Measurements from ENCODE around the gene TP53AIP1.
"Not testable (repeated sequence)": the region's sequence is repeated elsewhere in the genome, so short reads cannot be mapped to it uniquely, and the experiment has no call there.

The TP53AIP1 gene

DNA sequence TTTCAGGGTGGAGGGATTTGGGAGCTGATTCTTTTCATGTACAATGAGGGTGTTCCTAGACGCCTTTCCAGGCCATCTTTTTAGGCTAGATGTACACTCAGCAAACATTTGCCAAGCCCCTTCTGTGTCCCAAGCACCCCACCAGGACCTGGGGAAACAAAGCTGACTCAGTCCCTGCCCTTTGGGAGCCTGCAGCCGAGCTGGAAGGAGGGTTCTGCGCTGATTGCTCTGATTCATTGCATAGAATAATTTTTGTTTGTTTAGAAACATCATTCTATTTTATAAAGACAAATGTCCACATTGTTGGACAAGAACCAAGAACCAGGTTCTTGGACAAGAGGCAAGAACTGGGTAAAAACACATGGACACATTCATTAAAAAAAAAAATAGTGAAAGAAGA is 16.7 kb downstream of the TP53AIP1 start:
- no peak for DNase-seq (ENCODE audit: low read depth in 2 of 2)

DNA sequence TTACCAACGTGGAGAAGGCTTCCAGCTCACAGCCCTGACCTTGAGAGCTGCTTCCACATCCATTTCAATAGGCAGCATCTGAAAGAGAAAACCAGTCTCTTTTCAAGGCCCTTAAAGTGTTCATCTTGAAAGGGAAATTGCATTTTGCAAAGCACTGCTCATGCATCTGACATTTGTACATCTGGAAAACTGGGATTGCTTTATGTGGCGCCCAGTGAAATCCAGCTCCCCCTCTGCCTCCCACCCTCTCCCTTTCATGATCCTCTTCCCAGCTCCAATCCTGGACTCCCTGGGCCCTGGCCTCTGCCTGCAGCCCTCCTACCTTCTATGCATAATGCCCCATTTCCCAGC is 17.4 kb downstream of the TP53AIP1 start:
- DNase-seq (ENCODE audit: low read depth in 2 of 2), result no peak

DNA sequence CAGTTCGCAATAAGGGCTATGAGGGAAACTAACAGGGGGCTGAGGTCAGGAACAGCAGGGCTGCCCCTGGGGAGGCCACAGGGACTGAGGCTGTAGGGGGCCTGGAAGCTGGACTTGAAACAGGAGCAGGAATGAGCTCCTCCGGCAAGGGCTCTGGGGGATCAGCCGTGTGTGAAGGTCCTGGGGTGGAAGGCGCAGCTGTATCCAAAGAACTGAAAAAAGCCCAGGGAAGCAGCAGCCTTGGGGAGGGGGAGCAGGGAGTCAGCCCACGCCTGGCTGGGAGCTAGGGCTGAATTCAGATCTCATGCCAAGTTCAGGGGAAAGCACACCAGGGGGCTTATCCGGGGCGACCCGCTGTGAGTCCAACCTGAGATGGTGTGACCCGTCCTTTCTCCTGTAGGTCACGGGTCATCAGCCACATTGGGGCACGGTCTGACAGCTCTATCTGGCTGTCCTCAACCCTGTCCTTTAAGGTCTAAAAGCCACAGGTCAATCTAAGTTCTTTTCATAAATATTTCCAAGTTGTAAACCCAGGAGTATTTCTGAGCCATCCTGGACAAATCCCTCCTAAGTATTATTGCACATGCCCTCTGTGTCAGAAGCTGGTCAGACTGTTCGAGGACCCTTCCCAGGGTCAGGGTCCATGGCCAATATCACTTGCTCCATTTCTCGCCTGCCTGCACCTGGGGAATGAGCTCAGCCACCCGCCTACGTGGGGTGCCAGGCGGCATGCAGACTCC is 18.0 kb downstream of the TP53AIP1 start:
- no peak for DNase-seq (ENCODE audit: low read depth in 2 of 2)

DNA sequence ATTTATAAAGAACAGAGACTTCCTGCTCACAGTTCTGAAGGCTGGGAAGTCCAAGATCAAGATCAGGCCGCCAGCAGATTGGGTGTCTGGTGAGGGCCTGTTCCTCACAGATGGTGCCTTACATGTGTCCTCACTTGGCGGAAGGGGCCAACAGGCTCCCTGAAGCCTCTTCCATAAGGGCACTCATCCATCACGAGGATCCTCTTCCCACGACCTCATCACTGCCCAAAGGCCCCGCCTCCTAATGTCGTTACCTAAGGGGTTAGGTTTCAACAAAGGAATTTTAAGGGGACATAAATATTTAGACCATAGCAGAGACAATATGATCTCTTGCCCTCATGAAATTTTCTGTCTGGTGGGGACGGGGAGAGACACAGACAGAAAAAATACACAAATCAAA is 18.6 kb downstream of the TP53AIP1 start:
- DNase-seq (ENCODE audit: low read depth in 2 of 2), result no peak

DNA sequence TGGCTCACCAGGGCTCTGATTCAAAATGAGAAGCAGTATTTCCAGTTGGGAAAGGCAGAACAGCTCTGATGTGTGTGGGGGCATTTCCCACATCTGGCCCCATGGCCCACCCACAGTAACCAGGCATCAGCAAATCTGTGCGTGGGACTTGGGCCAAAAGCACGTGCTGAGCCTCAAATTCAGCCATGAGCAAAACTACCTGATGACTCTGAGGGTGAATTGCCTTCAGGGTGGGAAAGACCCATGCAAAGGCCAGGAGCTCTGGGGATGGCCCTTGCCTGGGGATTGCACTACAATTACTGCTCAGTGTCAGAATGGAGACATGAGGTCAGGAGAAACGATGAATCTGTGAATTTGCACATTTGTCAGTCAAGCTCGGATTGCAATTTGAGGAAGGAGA is 20.9 kb downstream of the TP53AIP1 start:
- DNase-seq (ENCODE audit: low read depth in 2 of 2), result no peak

DNA sequence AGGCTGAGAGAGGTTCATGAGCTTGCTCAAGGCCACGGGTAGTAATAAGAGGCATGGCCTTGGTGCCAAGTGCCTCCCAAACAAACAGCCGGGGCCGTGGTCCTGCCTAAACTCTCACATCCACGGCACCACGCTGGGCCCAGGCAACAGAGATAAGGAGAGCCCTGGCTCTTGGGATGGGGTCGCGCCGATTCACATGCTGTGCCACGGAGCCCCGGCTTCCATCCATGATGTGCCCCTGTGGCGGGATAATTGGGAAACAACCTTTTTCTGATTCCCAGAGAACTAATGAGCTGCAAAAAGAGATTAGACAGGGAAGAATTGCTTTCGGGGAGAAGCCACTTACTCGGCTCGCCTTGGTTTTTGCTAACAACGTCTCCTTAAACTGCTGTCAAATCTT is 22.0 kb downstream of the TP53AIP1 start:
- DNase-seq (ENCODE audit: low read depth in 2 of 2), result no peak

DNA sequence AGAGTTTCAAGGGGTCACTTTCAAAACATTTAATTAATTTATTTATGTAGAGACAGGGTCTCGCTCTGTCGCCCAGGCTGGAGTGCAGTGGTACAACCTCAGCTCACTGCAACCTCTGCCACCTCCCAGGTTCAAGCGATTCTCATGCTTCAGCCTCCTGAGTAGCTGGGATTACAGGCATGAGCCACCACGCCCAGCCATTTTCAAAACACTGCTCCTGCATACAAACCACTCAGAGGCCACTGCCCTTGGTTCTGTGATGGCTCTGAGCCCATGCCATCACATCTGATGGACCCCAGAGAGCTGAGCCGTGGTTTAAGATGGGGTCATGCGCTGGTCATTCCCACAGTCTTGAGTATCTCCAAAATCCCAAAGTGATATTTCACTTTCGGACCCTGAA is 23.0 kb downstream of the TP53AIP1 start:
- DNase-seq (ENCODE audit: low read depth in 2 of 2), result not testable (repeated sequence)

DNA sequence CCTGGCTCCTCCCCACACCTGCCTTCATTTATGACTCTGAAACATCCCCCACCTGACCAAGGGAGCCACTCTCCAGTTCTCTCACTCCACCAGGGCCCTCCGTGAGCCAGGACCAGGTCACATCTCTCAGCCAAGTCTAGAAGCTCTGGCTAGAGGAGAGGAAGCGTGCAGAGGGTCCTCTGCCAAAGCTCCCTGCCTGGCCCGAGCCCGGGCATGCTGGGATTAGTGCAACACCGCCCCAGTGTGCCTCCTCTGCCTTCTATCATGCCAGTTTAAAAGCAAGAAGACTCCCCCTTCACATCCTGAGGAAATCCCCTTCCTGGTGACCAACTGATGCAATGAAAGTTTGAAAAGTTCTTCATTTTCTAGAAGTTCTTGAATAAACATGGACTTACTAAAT is 23.5 kb downstream of the TP53AIP1 start:
- DNase-seq (ENCODE audit: low read depth in 2 of 2), result no peak

DNA sequence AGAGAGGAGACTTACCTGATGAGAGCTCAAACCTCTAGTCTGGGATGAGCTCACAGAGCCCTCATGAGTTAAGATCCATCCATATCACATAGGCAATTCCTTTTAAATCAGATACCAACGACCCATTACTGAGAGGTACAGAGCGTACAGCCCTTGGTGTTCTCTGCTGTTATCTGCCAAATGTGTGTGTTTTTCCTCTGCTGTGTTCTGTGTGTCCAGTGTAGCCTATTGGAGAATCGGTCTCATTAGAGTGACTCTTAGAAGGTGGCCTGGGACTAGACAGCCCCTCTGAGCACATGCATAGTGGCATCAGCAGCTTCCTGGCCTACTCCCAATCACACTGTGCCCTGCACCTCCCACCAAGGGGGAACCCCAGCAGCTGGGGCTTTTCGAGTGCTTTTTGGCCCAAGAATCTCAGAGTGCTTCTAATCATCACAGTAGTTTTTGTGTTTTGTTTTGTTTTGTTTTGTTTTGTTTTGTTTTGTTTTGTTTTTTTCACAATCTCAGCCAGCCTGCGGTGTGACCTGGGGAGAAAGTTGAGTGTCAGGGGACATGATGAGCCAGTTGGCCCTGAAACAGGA is 25.4 kb downstream of the TP53AIP1 start:
- no peak for DNase-seq (ENCODE audit: low read depth in 2 of 2)

DNA sequence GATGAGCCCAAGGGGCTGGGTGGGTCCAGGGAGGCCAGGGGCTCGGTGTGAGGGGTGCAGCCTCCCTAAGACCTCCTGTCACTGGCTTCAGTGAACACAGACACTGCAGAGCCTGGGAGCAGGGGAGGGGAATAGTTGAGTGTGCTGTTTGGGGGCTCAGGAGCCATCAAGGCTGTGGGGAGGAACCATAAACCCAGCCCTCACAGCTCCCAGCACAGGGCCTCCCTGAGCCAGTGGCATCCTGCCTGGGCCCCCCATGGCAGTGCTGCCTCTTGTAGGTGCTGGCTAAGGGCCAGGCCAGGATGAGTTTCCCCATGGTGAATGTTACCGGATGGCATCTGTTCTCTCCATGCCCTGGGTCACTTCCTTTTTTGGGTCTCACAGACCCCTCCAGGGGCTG is 26.0 kb downstream of the TP53AIP1 start:
- no peak for DNase-seq (ENCODE audit: low read depth in 2 of 2)

DNA sequence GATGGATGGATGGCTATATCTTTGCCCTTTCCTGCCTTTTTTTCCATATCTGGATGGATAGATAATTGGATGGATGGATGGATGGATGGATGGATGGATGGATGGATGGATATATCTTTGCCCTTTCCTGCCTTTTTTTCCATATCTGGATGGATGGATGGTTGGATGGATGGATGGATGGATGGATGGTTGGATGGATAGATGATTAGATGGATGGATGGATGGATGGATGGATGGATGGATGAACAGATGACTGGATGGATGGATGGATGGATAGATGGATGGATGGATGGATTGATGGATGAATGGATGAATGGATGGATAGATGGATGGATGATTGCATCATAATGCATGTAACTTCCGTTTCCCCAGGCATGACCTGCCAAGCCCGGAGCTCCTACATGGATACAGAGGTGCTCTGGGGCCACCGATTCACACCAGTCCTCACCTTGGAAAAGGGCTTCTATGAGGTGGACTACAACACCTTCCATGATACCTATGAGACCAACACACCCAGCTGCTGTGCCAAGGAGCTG is 26.6 kb downstream of the TP53AIP1 start:
- DNase-seq (ENCODE audit: low read depth in 2 of 2), result no peak

DNA sequence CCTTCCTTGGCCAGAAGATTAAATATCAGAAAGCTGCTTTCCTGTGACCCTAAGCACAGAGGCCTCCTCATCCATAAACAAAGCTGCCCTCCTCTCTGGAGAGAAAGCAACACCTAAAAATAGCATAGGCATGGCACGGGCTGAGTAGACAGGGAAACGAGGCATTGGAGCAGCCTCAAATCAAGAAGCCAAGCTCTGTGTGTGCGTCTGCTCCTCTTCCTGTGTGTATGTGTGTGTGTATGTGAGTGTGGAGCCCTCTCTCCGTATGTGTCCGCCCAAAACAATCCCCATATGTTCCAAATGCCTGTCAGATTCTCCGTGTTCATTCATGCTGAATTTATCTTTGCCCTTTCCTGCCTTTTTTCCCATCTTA is 27.5 kb downstream of the TP53AIP1 start:
- DNase-seq (ENCODE audit: low read depth in 2 of 2), result no peak

DNA sequence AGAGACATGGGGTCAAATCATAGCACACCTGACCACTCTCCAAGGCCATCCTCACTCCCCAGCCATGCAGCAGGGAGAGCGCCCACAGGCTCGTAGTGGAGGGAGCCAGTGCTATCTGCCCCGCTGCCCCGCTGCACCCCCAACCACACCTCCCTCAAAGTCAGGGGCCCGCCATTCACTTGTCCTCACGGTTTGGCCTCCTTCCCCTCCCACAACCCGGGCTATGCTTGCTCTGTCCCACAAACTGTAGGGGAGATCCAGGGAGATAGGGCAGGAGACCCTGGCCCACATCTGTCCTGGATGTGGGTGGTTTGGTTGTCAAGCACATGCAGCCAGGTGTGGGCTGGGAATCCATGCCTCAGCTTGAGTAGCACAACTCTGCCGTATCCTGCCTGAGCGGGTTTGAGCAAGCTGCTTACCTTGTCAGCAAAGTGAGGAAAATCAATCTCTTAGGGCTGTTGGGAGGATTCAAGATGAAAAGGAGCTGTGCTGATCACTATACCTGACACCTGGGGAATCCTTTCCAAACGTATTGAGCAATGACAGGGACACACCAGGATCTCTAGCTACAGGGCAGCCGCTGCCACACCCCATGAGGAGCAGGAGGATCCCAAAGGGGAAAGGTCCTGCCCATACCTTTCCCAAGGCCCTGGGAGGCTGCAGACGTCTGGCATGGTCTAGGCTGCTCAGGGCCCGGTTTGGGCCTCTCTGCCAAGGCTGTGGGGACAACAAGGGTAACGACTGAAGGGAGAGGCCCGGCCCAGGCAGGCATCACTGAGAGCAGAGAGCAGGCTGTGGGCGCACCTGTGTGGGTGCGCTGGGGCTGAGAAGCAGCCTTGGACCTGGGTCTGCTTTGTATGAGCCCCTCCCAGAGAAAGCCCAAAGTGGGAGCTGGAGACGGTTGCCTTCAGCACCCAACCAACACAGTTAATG is 28.2 kb downstream of the TP53AIP1 start:
- DNase-seq (ENCODE audit: low read depth in 2 of 2), result no peak

DNA sequence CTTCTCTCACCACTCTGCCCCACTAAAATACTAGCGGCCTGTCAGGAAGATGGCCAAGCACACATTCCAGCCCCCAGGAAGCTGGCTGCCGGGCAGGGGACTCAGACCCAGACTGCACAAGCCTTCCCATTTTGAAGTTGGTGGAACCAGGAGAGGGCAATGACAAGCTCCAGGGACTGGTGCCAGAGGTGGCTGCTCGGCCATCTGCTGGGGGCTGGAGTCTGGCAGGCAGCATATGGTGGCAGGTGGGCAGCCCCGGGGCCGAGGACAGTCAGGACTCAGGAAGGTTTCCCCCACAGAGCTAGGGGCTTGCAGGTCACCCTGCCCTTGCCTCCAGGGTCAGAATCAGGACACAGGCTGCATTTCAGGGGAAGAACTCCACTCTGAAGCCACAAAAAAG is 28.9 kb downstream of the TP53AIP1 start:
- no peak for DNase-seq (ENCODE audit: low read depth in 2 of 2)

DNA sequence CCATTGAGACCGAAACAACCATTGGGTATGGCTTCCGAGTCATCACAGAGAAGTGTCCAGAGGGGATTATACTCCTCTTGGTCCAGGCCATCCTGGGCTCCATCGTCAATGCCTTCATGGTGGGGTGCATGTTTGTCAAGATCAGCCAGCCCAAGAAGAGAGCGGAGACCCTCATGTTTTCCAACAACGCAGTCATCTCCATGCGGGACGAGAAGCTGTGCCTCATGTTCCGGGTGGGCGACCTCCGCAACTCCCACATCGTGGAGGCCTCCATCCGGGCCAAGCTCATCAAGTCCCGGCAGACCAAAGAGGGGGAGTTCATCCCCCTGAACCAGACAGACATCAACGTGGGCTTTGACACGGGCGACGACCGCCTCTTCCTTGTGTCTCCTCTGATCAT is 31.0 kb downstream of the TP53AIP1 start:
- DNase-seq (ENCODE audit: low read depth in 2 of 2), result no peak

DNA sequence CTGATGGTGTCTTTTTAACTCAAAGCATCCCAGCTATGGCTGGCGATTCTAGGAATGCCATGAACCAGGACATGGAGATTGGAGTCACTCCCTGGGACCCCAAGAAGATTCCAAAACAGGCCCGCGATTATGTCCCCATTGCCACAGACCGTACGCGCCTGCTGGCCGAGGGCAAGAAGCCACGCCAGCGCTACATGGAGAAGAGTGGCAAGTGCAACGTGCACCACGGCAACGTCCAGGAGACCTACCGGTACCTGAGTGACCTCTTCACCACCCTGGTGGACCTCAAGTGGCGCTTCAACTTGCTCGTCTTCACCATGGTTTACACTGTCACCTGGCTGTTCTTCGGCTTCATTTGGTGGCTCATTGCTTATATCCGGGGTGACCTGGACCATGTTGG is 31.4 kb downstream of the TP53AIP1 start:
- DNase-seq (ENCODE audit: low read depth in 2 of 2), result no peak

DNA sequence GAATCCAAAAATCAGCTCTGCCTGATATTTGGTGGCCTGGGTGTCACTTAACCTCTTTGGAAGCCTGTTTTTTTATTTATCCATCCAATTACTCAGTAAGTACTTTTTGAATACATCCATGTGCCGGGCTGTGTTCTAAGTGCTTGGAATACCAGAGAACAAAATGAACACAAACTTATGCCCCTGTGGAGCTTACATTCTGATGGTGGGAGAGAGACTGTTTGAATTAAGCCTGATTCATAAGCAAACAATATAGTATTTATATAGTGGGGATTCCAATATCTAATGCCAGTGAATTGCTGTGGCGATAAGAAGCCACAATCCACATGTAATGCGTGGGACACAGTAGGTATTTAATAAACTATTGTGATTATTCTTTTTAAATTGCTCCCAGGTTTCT is 32.1 kb downstream of the TP53AIP1 start:
- DNase-seq (ENCODE audit: low read depth in 2 of 2), result no peak

DNA sequence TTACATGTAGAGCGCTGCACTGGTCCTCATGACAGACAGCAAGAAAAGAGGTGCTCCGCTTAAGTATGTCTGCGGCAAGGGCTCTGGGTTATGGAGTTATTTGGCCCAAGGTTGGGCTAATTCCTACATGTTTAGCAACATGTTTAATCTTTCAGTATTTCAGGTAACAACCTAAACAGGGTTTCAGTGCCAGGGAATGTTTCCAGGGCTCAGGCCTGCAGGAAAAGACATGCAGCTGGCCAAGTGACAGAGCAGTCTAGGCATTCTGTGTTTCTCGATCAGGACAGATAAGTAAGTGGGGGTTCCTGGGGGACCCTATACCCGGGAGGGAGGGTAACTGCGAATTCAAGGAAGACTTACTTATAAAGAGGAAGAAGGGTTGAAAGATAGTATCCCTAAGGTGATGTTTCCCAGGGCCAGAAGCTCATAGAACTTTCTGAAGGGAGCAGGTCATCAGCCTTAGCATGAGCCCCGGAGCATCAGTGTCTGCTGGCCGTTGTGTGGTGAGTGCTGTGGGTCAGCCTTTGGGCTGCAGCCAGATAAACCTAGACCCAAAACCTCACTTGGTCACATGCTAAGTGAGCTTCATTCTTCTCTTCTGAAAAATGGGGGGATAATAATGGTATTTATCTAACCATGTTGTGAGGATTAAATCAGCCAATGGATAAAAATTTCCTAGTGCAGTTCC is 33.1 kb downstream of the TP53AIP1 start:
- no peak for DNase-seq (ENCODE audit: low read depth in 2 of 2)

DNA sequence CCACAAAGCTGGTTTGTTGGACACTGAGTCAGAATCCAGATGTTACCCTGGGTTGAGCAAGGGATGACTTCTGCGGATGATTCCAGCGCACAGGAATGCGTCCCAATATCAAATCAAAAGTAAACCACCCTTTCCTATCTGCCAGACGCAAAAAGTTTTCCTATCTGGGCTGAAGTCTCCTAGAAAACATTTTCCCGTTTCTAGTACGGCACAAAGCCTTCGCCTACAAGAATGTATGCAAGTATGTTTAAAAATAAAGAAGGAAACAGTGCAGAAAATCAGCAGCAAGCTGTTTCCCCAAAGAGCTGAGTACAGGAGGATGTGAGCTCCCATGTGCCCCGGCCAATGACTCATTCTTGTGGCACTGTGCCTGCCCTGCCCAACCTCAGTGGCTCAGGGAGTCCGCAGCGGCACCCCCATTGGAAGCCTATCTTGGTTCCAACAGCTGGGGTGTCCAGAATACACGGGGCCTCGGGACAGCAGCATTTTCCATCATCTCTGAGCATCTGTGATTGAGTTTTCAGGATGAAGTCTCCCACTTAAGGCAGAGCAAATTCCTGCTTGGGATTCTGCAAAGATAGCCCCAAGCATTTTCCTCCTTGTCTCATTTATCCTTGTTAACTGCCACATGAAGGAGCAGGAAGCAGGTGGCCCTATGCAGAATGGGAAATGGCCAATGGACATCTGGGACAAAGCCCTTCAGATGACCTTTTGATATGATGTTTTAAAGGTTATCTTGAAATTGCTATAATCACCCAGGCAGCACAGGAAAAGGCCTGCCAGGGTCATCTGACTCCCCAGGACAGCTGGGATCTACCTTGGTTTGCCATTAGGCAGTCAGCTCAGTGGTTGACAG is 34.1 kb downstream of the TP53AIP1 start:
- DNase-seq (ENCODE audit: low read depth in 2 of 2), result no peak

DNA sequence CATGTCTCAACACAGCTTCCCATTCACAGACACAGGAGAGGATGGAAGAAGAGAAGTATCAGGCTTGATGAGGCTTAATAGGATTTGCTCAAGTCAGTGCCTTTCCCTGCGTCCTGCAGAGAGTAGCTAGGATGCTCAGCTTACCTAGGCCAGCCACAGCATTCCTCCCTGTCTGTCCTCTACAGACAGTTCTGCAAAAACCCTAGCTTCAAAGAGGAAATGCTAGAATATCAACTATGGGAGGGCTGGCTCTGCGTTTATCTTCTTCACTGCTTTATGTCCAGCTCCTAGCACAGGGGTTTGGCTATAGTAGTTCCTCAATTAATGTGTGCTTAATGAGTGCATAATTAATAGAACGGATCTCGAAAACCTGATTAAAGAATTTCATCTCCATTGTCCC is 35.1 kb downstream of the TP53AIP1 start:
- no peak for DNase-seq (ENCODE audit: low read depth in 2 of 2)

Data from stimulated activated CD4-positive, alpha-beta T cell treated with anti-CD3 and anti-CD28 coated beads, Interleukin-4, amount 100 ng/mL, for 48 hours (primary cell).